IMR-90 (cell line): ENCODE results near the gene INTS15. TPM values are rescaled to one million over a fixed set of nuclear protein-coding genes. Genes with fewer than 3 reads are reported as not detected.

Experiments used
- ATAC-seq: fragments of 200-7000 bp; cut with Tn5 transposase; 2 replicates; pipeline ENCODE4 v1.9.1; 2020; ENCODE audit warnings: low read depth, mild to moderate bottlenecking, moderate library complexity
- BruUV-seq: library from RNA; stranded (reverse); fragments of 400-500 nt; replicated peaks from 2 replicates; lab custom pipeline; 2021; lab: Mats Ljungman, UMichigan
- CTCF ChIA-PET: fragments of 300-600 bp; formaldehyde crosslinking; extraction: SDS; loops from one replicate; lab custom pipeline; 2021; ENCODE audit warnings: antibody characterized with exemption; lab: Yijun Ruan, JAX
- POLR2A ChIA-PET: fragments of 300-600 bp; sonication (Branson Sonifier 250); formaldehyde crosslinking; loops from one replicate; lab custom pipeline; 2022; ENCODE audit warnings: antibody characterized with exemption; ENCODE audit not compliant: unreplicated experiment; lab: Charles Lee
- DNase-seq: peaks from one replicate; pipeline ENCODE4 v3.0.0; 2013
- H2AFZ ChIP-seq: replicated peaks from 2 replicates; pipeline ENCODE3; 2013; ENCODE audit warnings: low read length, mild to moderate bottlenecking; ENCODE audit not compliant: poor library complexity
- H2AK5ac ChIP-seq: 2 replicates; pipeline ENCODE4 v1.6.1; 2013; ENCODE audit warnings: low read depth, low read length, inconsistent platforms
- H2AK9ac ChIP-seq: replicated peaks from 2 replicates; pipeline ENCODE3; 2013; ENCODE audit warnings: mild to moderate bottlenecking, low read depth, low read length, moderate library complexity; ENCODE audit not compliant: poor library complexity
- H2BK120ac ChIP-seq: 2 replicates; pipeline ENCODE4 v1.6.1; 2013; ENCODE audit warnings: low read depth, low read length, inconsistent platforms
- H2BK15ac ChIP-seq: 3 replicates; pipeline ENCODE4 v1.6.1; 2013; ENCODE audit warnings: low read depth, low read length, inconsistent platforms
- H2BK20ac ChIP-seq: 2 replicates; pipeline ENCODE4 v1.6.1; 2013; ENCODE audit warnings: low read depth, mild to moderate bottlenecking, inconsistent platforms, low read length, moderate library complexity
- H2BK5ac ChIP-seq: 2 replicates; pipeline ENCODE4 v1.6.1; 2013; ENCODE audit warnings: mild to moderate bottlenecking, low read depth, low read length, inconsistent platforms; ENCODE audit not compliant: poor library complexity, severe bottlenecking
- H3K14ac ChIP-seq: replicated peaks from 2 replicates; pipeline ENCODE4 v1.6.1; 2013; ENCODE audit warnings: low read depth, low read length, inconsistent platforms
- H3K18ac ChIP-seq: 2 replicates; pipeline ENCODE4 v1.6.1; 2013; ENCODE audit warnings: low read depth, low read length, control low read depth
- H3K23ac ChIP-seq: 2 replicates; pipeline ENCODE4 v1.6.1; 2013; ENCODE audit warnings: low read depth, low read length, inconsistent platforms
- H3K27ac ChIP-seq: 2 replicates; pipeline ENCODE4 v1.5.1; 2013; ENCODE audit warnings: mild to moderate bottlenecking, control low read depth, low read length; ENCODE audit not compliant: insufficient read depth
- H3K27me3 ChIP-seq: 2 replicates; pipeline ENCODE4 v1.6.1; 2013; ENCODE audit warnings: low read length; ENCODE audit not compliant: control insufficient read depth, insufficient read depth
- H3K36me3 ChIP-seq: 2 replicates; pipeline ENCODE4 v1.6.1; 2013; ENCODE audit warnings: low read length, mixed read lengths; ENCODE audit not compliant: control insufficient read depth, insufficient read depth
- H3K4ac ChIP-seq: 2 replicates; pipeline ENCODE4 v1.6.1; 2013; ENCODE audit warnings: low read depth, low read length, inconsistent platforms
- H3K4me1 ChIP-seq: 2 replicates; pipeline ENCODE4 v1.6.1; 2013; ENCODE audit warnings: low read length, mixed read lengths; ENCODE audit not compliant: control insufficient read depth, insufficient read depth
- H3K4me2 ChIP-seq: 2 replicates; pipeline ENCODE4 v1.6.1; 2013; ENCODE audit warnings: low read depth, mild to moderate bottlenecking, control low read depth, low read length, moderate library complexity
- H3K4me3 ChIP-seq: 2 replicates; pipeline ENCODE4 v1.5.1; 2013; ENCODE audit warnings: low read depth, mild to moderate bottlenecking, control low read depth, low read length, moderate library complexity; ENCODE audit not compliant: insufficient read depth
- H3K56ac ChIP-seq: 2 replicates; pipeline ENCODE4 v1.6.1; 2013; ENCODE audit warnings: low read length, inconsistent platforms; ENCODE audit not compliant: insufficient read depth; ENCODE audit errors: extremely low read depth
- H3K79me1 ChIP-seq, 2 experiments: 2 replicates each; pipeline ENCODE4 v1.6.1; 2013; ENCODE audit warnings: low read length in 2 of 2, inconsistent platforms in 1 of 2, low read depth in 1 of 2
- H3K9ac ChIP-seq: 2 replicates; pipeline ENCODE4 v1.6.1; 2013; ENCODE audit warnings: low read depth, low read length, control low read depth
- H3K9me1 ChIP-seq: 2 replicates; pipeline ENCODE4 v1.6.1; 2013; ENCODE audit warnings: low read length, inconsistent platforms; ENCODE audit not compliant: insufficient read depth
- H3K9me3 ChIP-seq: 2 replicates; pipeline ENCODE4 v1.6.1; 2013; ENCODE audit warnings: low read length; ENCODE audit not compliant: control insufficient read depth, insufficient read depth
- H4K20me1 ChIP-seq: 2 replicates; pipeline ENCODE4 v1.6.1; 2013; ENCODE audit warnings: low read length, inconsistent platforms; ENCODE audit not compliant: insufficient read depth
- H4K5ac ChIP-seq: 2 replicates; pipeline ENCODE4 v1.6.1; 2013; ENCODE audit warnings: mild to moderate bottlenecking, low read depth, low read length, control low read depth
- H4K8ac ChIP-seq, 2 experiments: 2 replicates each; pipeline ENCODE4 v1.6.1; 2013; ENCODE audit warnings: low read depth in 2 of 2, low read length in 2 of 2, control low read depth in 1 of 2, inconsistent platforms in 1 of 2
- H4K91ac ChIP-seq: 2 replicates; pipeline ENCODE4 v1.6.1; 2013; ENCODE audit warnings: low read depth, low read length, inconsistent platforms; ENCODE audit not compliant: insufficient read depth
- RAD21 ChIP-seq: IDR thresholded peaks from 2 replicates; pipeline ENCODE4 v1.6.1; 2012; ENCODE audit warnings: low read length, improper control_type of control experiment
- WGBS, 2 experiments: methylation state at CpG; one replicate each; pipeline versions ENCODE4 v1.1.5 to v1.1.7; 2013; ENCODE audit warnings: missing lambda C conversion rate in 2 of 2; ENCODE audit not compliant: insufficient read length in 1 of 2; ENCODE audit errors: extremely low coverage in 2 of 2; 5-methylcytosine and 5-hydroxymethylcytosine counted together
- dilution Hi-C: fragments of 300-500 bp; cut with HindIII; formaldehyde crosslinking; loops from one replicate; pipeline ENCODE4 v1.14.3; 2018; ENCODE audit warnings: low sequenced_read_pairs; ENCODE audit not compliant: unreplicated experiment
- in situ Hi-C: fragments of 300-500 bp; cut with MboI; formaldehyde crosslinking; loops from 3 replicates; pipeline ENCODE4 v1.14.3; 2019; ENCODE audit warnings: low sequenced_read_pairs, inconsistent platforms, mixed read lengths
- intact Hi-C: fragments of 100-400 bp; cut with micrococcal nuclease; formaldehyde crosslinking; loops from 2 replicates; pipeline ENCODE4 v1.10.0; 2022
- polyA plus RNA-seq, 3 experiments: library from polyadenylated mRNA; depleted of rRNA; stranded (reverse); fragments of >200 nt; gene quantifications; 2 replicates each; pipeline ENCODE4 v1.2.3, GENCODE V29; 2012; ENCODE audit warnings: low replicate concordance in 1 of 3
- total RNA-seq: library from RNA; depleted of rRNA; stranded (reverse); fragments of >200 nt; gene quantifications from 2 replicates; pipeline ENCODE4 v1.2.3, GENCODE V29; 2012

The INTS15 gene
- total and polyA plus RNA-seq, 2 of the 4 experiments (the other 2 are of a cell fraction), result 7.0 to 20.8 TPM

DNA sequence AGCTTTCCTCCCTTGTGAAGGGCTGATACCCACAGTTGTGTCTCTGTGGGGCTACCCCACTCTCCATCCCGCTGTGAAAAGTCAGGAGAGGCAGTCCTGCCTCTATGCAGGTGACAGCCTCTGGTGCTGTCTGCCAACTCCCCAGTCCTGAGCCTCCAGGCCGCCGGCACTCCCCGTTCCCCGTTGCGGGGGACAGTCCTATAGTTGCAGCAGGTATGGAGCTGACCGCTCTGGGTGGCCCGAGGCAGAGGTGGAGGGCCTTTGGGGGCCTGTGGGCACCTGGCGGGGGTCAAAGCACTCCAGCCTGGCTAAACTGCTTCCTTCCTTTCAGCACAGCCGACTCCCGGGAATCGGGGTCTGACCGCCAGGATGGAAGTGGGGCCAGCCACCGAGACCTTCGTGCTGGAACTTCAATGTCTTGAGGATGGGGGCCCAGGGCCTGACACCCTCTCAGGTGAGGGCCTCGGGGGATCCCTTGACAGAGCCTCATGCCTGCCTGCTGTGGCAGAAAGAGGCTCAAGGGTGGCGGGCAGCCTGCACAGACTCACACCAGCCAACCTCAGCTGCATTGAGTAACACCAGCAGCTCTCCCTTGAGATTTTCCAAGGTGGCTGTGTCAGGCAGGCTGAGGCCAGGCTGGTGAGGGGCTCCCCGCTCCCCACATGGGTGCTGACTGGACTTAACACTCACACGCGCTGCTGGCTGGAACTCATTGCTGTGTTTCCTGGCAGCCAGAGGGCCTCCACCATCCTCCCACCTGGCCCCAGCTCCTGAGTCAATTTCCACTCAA lies 27.2 kb downstream of the INTS15 start:
- ATAC-seq (no peak), DNase-seq (no peak)
- Histone ChIP-seq H2AK5ac (no peak overlapping the region), H3K9me1 (no peaks in the 10 kb centered on the region), H4K5ac (no peak overlapping the region), H3K14ac (no peak overlapping the region), H2BK120ac (no peak overlapping the region), H3K23ac (no peak overlapping the region), H3K79me1 (no peaks in the 10 kb centered on the region), H3K18ac (no peak overlapping the region), H2BK20ac (no peak overlapping the region), H3K56ac (no peak overlapping the region), H2AK9ac (peak overlapping the region; percentile 9), H3K9me3 (no peaks in the 10 kb centered on the region), H3K4me2 (no peak overlapping the region), H3K4me1 (peaks cover 3% of the 10 kb centered on the region; the same call in 1 of the 2 replicates), H2AFZ (no peak overlapping the region), H3K27ac (no peak overlapping the region), H3K36me3 (peaks cover 7% of the 10 kb centered on the region), H4K91ac (no peak overlapping the region), H3K27me3 (peaks cover 6% of the 10 kb centered on the region; the same call in 1 of the 2 replicates), H2BK15ac (no peak overlapping the region), H3K4me3 (no peak overlapping the region), H3K4ac (no peak overlapping the region), H4K20me1 (no peaks in the 10 kb centered on the region), H2BK5ac (no peak overlapping the region), H4K8ac (no peak overlapping the region), H3K9ac (no peak overlapping the region)
- dilution Hi-C loops (no loop called here), in situ Hi-C loops (no loop called here), intact Hi-C loops (no loop called here)
- no peak for TF ChIP-seq RAD21
- CTCF ChIA-PET, result no interaction called here
- POLR2A ChIA-PET, result no interaction called here
- no TSS peak for BruUV-seq
- WGBS, 2 experiments, result 100% methylated on average over 5 of the region's 20 CpGs; no CpG with 5 or more reads in 1 of the 2 experiments
